Measurements from ENCODE around the gene DNAJC7.
A peak's percentile ranks its signal among the peaks of the same experiment; 100 is the strongest.

DNAJC7 gene, protein sequence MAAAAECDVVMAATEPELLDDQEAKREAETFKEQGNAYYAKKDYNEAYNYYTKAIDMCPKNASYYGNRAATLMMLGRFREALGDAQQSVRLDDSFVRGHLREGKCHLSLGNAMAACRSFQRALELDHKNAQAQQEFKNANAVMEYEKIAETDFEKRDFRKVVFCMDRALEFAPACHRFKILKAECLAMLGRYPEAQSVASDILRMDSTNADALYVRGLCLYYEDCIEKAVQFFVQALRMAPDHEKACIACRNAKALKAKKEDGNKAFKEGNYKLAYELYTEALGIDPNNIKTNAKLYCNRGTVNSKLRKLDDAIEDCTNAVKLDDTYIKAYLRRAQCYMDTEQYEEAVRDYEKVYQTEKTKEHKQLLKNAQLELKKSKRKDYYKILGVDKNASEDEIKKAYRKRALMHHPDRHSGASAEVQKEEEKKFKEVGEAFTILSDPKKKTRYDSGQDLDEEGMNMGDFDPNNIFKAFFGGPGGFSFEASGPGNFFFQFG

GRCh38 chr17:42016941-42017865 lies at the start of gene DNAJC7:
DNAJC7 (minus strand) TSS chr17:42017439; CDS start chr17:42017416, 23 bp downstream.
- DNase-seq = peak; percentile 92 to 93

GRCh38 chr17:42065201-42065600 lies 48.0 kb upstream of the DNAJC7 start:
- peak in 1 of 2 donors; percentile 15 for DNase-seq

GRCh38 chr17:42062681-42063080 lies 45.4 kb upstream of the DNAJC7 start:
- no peak for DNase-seq

DNA sequence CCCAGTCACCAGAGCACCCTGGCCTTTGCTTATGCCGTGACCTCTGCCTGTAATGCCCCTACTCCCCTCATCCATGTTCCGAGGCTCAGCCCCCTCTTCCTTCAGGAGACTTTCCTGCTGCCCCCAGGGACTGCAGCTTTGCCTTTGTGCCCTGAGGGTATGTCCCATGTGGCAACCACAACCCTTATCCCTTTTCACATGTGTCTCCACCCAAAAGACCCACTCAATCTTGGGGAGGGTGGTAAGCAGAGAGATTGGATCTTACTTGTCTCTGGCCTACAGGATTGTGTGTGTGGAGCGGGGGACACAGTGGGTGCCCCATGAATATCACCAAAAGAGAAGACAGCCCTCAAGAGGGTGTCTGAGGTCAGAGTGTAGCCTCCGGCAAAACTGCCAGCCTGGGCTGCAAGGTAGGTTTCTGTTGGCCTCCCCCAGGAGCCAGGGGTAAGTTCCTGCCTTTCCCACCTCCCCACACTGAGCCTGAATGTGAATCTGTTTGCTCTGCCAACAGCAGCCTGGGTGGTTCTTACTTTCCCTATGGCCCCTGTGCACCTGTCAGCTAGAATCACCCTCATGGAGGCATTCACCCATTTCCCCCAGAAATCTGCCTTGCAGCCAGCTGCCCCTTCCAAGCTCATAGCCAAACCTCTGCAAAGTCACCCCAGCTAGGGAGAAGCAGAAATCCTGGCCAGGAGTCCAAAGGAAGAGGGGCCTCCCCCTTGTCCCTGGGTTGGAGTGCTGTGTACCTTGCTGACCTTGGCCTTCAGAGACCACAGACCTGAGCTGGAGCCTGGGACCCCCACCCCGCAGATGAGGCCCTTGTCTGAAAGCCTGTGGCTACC lies 44.6 kb upstream of the DNAJC7 start:
- no peak for DNase-seq

- DNase-seq = no peak
Measured at GRCh38 chr17:42060231-42060630, 43.0 kb upstream of the DNAJC7 start.

GRCh38 chr17:42059815-42060214 lies 42.6 kb upstream of the DNAJC7 start:
- DNase-seq = no peak

DNA sequence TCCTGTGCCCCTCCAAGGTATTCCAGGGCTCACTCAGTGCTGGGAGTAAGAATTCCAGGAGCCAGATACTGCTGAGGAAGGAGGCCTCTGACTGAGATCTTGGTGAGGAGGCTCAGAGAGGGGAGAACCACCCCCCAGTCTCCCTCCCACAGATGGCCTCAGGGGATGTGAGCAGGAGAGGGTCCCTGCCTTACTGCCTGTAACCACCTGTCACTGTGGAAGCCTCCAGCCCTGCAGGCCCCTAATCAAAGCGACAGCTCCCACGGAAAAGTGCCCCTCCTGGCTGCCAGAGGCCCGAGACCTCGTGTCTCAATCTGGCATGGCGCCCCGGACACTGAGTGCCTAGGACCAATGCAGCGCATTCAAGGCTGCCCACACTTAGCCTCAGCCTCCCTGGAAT lies 40.8 kb upstream of the DNAJC7 start:
- no peak for DNase-seq

DNA sequence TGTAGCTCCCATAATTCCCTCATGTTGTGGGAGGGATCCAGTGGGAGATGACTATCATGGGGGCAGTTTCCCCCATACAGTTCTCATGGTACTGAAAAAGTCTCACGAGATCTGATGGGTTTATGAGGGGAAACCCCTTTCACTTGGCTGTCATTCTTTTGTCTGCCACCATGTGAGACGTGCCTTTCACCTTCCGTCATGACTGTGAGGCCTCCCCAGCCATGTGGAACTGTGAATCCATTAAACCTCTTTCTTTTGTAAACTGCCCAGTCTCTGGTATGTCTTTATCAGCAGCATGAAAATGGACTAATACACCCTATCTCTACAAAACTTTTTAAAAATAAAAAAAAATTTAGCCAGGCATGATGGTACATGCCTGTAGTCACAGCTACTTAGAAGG lies 39.4 kb upstream of the DNAJC7 start:
- DNase-seq = no peak

- no peak for DNase-seq
Measured at GRCh38 chr17:42055496-42055895, 38.3 kb upstream of the DNAJC7 start.

DNA sequence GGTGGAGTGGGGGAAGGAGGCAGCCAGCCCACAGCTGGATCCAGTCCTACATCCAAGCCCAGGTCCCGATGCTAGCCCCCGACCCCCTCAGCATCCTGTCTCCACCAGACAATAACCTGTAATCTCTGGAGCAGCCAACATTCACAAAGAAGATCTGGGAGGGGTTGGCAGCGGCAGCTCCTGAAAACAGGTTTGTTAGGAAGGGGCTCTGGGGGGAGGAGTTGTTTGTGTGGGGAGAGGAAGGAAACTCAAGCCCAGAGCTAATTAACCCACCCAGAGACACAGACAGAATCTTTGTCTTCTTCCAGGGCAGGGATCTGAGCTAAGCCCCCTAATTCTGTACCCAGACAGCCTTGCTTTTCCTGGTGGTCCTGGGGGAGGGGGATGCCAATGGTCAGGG lies 37.8 kb upstream of the DNAJC7 start:
- no peak for DNase-seq

DNA sequence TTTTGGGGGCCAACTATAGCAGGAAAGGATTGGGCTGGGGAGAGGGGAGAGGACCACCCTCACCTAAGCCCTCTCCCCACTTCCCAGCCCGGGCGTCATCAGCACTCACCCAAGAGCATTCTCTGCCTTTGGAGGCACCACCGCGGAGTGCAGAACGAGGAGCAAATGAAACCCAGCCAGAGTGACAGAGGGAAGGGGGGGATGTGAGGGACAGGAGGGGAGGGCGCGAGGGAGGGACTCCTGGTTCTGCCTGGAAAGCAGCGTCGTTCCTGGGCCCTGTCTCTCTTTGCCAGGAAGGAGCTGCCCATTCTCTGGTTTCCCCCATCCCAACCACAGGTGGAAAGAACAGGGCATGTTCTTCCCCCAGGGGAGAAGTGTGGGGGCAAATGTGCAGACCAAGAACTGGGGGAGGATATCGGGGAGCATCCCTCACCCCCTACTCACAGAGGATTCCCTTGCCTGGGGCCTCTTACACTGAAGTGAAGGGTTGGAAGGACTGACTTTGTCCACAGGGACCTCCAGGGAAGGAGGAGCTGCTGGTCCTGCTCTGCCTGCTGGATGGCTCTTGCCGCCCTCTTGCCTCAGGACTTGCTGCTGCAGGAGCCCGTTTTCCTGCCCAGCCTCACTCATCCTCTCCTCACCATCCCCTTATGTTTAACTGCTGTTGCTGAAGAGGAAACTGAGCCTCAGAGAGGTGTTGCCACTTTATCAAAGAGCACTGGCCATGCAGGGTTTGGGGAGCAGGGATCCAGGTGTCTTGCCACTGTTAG lies 36.7 kb upstream of the DNAJC7 start:
- no peak for DNase-seq

DNA sequence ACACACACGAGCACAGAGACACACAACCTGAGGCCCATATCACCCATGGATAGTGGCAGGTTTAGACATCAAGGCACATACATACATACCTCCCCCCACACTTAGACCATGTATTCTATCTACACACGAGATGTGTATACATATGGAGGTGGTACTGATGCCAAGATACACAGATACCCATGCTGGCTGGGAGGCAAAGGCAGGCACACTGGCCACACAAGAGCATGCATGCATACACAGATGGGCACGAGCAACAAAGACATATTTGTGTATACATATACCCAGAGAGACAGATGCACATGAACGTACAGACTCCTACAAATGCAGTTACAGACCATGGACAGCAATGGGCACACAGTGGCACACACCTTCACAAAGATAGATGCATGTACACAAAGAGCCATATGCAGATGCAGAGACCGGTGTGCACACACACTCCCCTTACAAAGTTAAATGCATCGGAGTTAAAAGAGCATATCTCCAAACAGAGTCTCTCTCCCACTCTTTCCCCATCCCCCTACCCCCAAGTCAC lies 35.2 kb upstream of the DNAJC7 start:
- no peak for DNase-seq

DNA sequence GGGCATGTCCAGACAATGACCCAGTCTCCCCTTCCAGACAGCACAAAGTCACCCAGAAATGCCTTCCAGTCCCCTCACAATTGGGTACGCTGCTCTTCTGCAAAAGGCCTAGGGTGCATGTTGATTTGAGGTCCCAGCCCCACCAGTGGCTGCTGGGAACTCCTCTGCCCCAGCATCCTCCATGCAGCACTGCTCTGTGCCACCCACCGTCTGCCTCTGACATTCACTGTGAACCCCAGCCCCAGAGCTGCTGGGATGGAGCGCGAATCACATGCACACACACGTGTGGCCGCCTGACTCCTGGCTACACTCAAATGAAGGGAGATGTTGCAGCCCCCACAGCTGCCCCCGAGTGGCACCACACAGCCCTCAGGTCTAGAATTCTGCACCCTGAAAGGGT lies 34.4 kb upstream of the DNAJC7 start:
- no peak for DNase-seq

- no peak for DNase-seq
Measured at GRCh38 chr17:42051013-42051400, 33.8 kb upstream of the DNAJC7 start.

DNA sequence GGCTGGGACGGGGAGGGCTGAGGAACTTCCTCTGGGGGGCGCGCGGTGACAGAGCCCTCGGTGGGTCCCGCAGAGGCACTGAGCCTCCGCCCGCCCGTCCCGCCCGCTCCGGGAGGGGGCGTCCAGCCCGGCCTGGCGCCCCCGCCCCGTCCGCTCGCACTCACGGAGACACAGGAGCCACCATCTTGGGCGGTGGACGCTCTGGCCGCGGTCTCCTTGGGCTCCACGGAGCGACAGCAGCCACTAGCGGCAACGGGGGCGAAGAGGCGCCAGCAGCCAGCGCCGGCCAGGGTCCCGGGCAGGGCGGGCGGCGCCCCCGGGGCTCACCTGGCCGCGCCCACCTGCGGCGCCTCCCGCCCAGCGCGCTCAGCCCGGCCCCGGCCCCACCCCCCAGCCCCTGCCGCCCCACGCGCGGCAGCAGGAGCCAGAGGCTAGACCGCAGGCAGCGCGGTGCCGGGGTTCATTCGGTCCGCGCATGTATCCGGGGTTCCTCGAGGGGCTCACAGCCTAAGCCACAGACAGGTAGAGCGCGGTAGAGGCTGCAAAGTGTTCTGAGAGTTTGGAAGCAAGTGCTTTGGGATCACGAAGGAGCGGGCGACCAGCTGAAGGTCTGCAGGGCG lies 33.3 kb upstream of the DNAJC7 start, which contains the start of gene C17orf113:
Gene C17orf113 (minus strand): TSS at position 209 of the 620 bp plus-strand sequence. CDS start 7,225 bp downstream, outside the sequence.
- DNase-seq = peak; percentile 47 to 61

DNA sequence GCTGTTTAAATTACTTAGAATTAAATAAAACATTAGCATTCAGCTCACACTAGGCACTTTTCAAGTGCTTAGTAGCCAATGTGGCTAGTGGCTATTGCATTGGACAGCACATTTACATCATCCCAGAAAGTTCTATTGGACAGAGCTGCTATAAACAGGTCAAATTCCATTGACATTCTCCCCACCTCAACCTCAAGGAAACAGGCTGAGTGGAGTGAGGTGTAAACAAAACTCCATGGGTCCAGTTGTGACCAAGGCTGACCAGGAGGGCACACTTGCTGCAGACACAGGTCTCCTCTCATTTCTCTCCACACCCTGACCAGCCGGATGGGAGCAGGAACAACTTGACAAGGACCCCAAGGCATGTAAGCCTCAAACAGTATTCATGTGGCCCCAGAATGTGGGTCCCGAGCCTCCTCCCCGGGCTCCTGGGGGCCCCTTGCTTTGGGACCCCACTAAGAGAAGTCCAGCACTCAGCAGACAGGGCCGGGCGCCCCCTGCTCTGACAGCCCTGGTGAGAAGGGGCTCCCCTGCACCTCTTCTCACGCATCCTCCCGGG lies 32.7 kb upstream of the DNAJC7 start:
- no peak for DNase-seq

DNA sequence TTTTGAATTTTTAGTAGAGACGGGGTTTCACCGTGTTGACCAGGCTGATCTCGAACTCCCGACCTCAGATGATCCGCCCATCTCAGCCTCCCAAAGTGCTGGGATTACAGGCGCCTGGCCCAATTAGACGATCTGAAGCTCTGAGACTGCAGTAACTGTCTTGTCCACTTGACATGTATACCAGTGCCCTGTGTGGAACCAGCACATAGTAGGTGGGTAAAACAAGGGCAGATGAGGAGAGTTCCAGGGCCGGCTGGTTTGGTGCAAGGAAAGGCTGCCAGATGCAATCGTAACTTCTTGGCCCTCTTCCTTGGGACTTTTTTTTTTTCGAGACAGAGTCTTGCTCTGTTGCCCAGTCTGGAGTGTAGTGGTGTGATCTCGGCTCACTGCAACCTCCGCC lies 30.1 kb upstream of the DNAJC7 start:
- no peak for DNase-seq

DNA sequence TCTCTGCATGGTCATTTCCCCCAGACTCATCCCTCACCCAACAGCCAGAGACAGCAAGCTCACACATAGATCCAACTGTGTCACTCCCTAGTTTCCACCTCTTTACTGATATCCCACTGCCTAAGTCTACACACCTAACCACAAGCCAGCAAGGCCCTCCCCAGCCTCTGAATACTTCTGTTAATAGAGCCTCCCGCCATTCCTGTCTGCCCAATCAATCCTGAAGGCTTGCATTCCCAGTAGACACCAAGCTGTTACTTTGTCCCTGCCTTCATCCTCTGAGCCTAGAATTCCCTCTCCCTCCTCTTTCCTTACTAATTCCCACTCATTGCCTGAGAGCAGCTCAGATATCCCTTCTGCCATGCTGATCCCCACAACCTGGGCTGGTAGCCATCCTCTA lies 28.5 kb upstream of the DNAJC7 start:
- no peak for DNase-seq

GRCh38 chr17:42042598-42043319 lies 25.5 kb upstream of the DNAJC7 start:
- DNase-seq = no peak

GRCh38 chr17:42041619-42042018 lies 24.4 kb upstream of the DNAJC7 start:
- DNase-seq = no peak

All from CD4-positive, alpha-beta T cell treated with Interleukin-1 beta for 1 hour (primary cell).